Osteocyte (in vitro differentiated cells): ENCODE measurements around the gene KL. TPM values are rescaled to one million over a fixed set of nuclear protein-coding genes. Genes with fewer than 3 reads are reported as not detected.

Experiments used
- DNase-seq: peaks from one replicate; pipeline ENCODE4 v3.0.0; 2021; ENCODE audit warnings: mixed read lengths; ENCODE audit not compliant: unreplicated experiment; ENCODE audit errors: extremely low spot score
- H3K27ac Mint-ChIP-seq: one replicate; pipeline ENCODE4 v1.8.0; 2021; ENCODE audit warnings: mild to moderate bottlenecking, mixed read lengths; ENCODE audit not compliant: unreplicated experiment
- H3K27me3 Mint-ChIP-seq: one replicate; pipeline ENCODE4 v1.8.0; 2021; ENCODE audit warnings: mixed read lengths; ENCODE audit not compliant: unreplicated experiment
- H3K36me3 Mint-ChIP-seq: one replicate; pipeline ENCODE4 v1.8.0; 2021; ENCODE audit warnings: mixed read lengths; ENCODE audit not compliant: unreplicated experiment
- H3K4me1 Mint-ChIP-seq: one replicate; pipeline ENCODE4 v1.8.0; 2021; ENCODE audit warnings: mixed read lengths; ENCODE audit not compliant: unreplicated experiment
- H3K4me3 Mint-ChIP-seq: one replicate; pipeline ENCODE4 v1.8.0; 2021; ENCODE audit warnings: mild to moderate bottlenecking, moderate library complexity, mixed read lengths; ENCODE audit not compliant: unreplicated experiment
- H3K9me3 Mint-ChIP-seq: one replicate; pipeline ENCODE4 v1.8.0; 2021; ENCODE audit warnings: mixed read lengths; ENCODE audit not compliant: unreplicated experiment
- total RNA-seq: library from RNA; stranded (reverse); gene quantifications from 2 replicates; pipeline ENCODE4 v1.2.1, GENCODE V29; 2021
- TF ChIP-seq, protein P1 (sequence below): fragments of 200-600 bp; sonication (generic); IDR thresholded peaks from 2 replicates; pipeline ENCODE4 v1.5.0; 2021; ENCODE audit warnings: antibody characterized with exemption, mild to moderate bottlenecking, moderate library complexity

Gene KL
- total RNA-seq, 1 donor from 2014 or later = 0.08 TPM

DNA sequence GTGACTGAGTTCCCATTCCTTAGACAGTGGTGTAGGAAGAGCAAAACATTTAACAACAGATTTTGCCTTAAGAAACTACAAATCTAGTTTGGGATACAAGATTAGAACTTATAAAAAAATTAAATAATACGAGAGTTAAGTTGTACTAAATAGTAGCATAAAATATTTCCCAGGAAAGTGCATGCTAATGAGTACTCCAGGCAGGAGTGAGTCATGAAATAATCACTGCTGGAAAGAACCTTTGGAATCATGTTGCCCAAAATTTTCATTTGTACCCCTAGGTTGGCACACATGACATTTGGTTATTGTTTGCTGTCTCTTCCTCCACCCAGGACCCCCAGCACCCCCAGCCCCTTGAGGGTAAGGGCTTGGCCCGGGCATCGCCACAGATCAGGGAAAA is 26.3 kb upstream of the KL start:
- H3K27ac Mint-ChIP-seq = no peak overlapping the region
- no peaks in the 10 kb centered on the region for H3K36me3 Mint-ChIP-seq
- H3K4me3 Mint-ChIP-seq = no peak overlapping the region
- no peaks in the 10 kb centered on the region for H3K9me3 Mint-ChIP-seq
- H3K27me3 Mint-ChIP-seq = peaks cover 7% of the 10 kb centered on the region
- no peak for DNase-seq
- TF ChIP-seq, protein P1, sequence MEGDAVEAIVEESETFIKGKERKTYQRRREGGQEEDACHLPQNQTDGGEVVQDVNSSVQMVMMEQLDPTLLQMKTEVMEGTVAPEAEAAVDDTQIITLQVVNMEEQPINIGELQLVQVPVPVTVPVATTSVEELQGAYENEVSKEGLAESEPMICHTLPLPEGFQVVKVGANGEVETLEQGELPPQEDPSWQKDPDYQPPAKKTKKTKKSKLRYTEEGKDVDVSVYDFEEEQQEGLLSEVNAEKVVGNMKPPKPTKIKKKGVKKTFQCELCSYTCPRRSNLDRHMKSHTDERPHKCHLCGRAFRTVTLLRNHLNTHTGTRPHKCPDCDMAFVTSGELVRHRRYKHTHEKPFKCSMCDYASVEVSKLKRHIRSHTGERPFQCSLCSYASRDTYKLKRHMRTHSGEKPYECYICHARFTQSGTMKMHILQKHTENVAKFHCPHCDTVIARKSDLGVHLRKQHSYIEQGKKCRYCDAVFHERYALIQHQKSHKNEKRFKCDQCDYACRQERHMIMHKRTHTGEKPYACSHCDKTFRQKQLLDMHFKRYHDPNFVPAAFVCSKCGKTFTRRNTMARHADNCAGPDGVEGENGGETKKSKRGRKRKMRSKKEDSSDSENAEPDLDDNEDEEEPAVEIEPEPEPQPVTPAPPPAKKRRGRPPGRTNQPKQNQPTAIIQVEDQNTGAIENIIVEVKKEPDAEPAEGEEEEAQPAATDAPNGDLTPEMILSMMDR = no peak
- peaks cover 10% of the 10 kb centered on the region for H3K4me1 Mint-ChIP-seq

DNA sequence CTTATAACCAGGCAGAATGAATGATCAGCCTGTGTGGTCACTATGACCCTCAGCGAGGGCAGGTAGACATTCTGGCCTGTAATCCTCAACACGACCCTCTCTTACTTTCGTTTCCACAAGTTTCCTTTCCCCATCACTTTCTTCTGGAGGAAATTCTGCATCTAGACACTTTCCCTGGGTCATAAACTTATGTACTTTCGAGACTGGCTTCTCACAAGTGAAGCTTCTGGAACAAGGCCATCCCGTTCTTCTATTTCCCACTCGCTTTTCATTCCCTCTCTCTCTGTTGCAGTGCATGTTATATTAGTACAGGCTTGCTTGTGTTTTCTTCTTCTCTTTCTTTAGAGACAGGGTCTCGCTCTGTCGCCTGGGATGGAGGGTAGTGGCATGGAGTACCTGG is 23.1 kb upstream of the KL start:
- H3K9me3 Mint-ChIP-seq = no peaks in the 10 kb centered on the region
- no peak overlapping the region for H3K4me3 Mint-ChIP-seq
- H3K27ac Mint-ChIP-seq = no peak overlapping the region
- H3K27me3 Mint-ChIP-seq = peaks cover 8% of the 10 kb centered on the region
- no peak for DNase-seq
- TF ChIP-seq, protein P1 = no peak
- peaks cover 10% of the 10 kb centered on the region for H3K4me1 Mint-ChIP-seq
- H3K36me3 Mint-ChIP-seq = no peaks in the 10 kb centered on the region

DNA sequence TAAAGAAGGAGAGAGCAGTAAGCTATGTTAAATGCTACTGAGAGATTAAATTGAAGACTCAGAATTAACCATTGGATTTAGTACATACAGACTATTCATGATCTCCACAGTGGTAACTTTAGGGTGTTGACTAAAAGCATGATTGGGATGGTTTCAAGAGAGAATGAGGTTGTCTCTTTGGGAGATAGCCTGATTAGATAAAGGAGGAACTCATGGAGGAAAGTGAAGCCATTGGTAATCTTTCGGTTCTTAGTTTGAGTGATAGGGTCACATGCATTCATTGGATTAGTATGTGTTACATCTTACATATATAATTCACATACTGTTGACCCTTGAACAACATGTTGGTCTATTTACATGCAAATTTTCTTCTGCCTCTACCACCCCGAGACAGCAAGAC is 18.8 kb upstream of the KL start:
- no peak overlapping the region for H3K4me3 Mint-ChIP-seq
- no peaks in the 10 kb centered on the region for H3K4me1 Mint-ChIP-seq
- H3K27me3 Mint-ChIP-seq = peaks cover 8% of the 10 kb centered on the region
- no peak overlapping the region for H3K27ac Mint-ChIP-seq
- H3K9me3 Mint-ChIP-seq = no peaks in the 10 kb centered on the region
- TF ChIP-seq, protein P1 = no peak
- no peaks in the 10 kb centered on the region for H3K36me3 Mint-ChIP-seq
- DNase-seq = no peak

DNA sequence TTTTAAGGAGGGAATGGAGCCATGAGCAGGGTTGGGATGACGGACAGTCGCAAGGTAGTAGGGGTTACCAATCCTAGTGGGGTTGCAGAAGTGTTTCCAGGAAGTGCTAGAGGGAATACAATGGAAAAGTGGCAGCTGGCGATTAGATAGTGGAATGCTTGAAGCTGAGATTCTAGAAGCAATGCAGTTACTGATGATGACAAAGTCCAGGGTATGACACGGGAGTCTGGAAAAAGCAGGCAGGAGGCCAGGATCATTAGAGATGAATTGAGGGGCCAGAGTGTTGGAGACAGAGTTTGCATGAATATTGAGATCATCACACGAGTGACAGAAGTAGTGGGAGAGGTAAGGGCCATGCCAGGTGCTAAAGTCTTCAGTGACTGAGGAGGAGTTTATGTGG is 17.3 kb upstream of the KL start:
- Mint-ChIP-seq H3K27me3 (peaks cover 10% of the 10 kb centered on the region), H3K36me3 (peaks cover 2% of the 10 kb centered on the region), H3K9me3 (no peaks in the 10 kb centered on the region), H3K27ac (no peak overlapping the region), H3K4me1 (no peaks in the 10 kb centered on the region), H3K4me3 (no peak overlapping the region)
- DNase-seq = no peak
- TF ChIP-seq, protein P1 = no peak

DNA sequence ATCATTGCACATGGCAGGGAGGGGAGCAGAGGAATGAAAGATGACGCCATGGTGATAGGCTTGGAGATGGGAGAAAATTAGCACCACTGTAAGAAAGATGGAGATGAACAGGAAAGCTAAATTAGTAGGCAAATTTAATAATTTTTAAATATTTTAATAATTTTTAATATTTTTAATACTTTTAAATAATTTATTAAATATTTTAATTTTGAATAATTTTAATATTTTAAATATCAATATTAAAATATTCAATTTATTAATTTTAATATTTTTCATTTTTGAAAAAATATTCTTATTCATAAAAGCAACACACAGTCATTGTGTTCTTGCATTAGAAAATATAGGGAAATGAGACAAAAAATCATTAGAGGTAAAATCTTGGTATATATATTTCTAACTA is 15.9 kb upstream of the KL start:
- no peak for DNase-seq
- Mint-ChIP-seq H3K4me3 (no peak overlapping the region), H3K4me1 (no peaks in the 10 kb centered on the region), H3K27me3 (peaks cover 13% of the 10 kb centered on the region), H3K36me3 (peaks cover 2% of the 10 kb centered on the region), H3K9me3 (no peaks in the 10 kb centered on the region), H3K27ac (no peak overlapping the region)
- TF ChIP-seq, protein P1 = no peak
